ENCODE results near the gene OR2T34.

GRCh38 chr1:248610301-248610700 lies 35.7 kb upstream of the OR2T34 start:
- TF ChIP-seq REST (IDR thresholded peaks at IDR 0.05; ENCODE audit: borderline replicate concordance): no peak
- no peak for TF ChIP-seq POLR2AphosphoS5 (IDR thresholded peaks at IDR 0.05)
- no peak for TF ChIP-seq MXI1 (conservative IDR thresholded peaks at IDR 0.05; ENCODE audit: poor library complexity, severe bottlenecking)
- no peak for TF ChIP-seq CTCF (IDR thresholded peaks at IDR 0.05; ENCODE audit: poor library complexity, severe bottlenecking)
- no peak for TF ChIP-seq TAF1 (IDR thresholded peaks at IDR 0.05; ENCODE audit: low read depth)
- TF ChIP-seq EP300 (conservative IDR thresholded peaks at IDR 0.05; ENCODE audit: poor library complexity, severe bottlenecking): no peak

Measured in neural cell (in vitro differentiated cells).